Measurements from ENCODE around the gene F13A1.

DNA sequence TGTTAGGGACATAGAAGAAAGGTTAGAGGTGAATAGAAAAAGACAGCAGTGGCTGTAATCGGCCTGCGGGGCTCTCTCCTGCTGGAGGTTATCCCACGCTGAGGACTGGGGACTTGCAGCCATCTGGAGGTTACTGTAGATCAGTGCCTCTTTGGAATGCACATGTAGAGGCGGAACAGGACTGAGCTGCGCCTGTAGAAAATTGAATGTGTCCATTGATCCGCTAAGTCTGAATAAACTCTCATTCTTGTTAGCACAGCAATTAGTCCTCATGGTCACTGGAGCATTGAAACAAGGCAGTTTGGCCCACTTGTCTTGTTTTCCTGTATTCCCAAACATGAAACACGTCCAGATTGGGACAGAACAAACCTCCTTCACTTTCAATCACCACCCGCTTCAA, 46.3 kb upstream of the F13A1 start:
- TF ChIP-seq, protein P1, sequence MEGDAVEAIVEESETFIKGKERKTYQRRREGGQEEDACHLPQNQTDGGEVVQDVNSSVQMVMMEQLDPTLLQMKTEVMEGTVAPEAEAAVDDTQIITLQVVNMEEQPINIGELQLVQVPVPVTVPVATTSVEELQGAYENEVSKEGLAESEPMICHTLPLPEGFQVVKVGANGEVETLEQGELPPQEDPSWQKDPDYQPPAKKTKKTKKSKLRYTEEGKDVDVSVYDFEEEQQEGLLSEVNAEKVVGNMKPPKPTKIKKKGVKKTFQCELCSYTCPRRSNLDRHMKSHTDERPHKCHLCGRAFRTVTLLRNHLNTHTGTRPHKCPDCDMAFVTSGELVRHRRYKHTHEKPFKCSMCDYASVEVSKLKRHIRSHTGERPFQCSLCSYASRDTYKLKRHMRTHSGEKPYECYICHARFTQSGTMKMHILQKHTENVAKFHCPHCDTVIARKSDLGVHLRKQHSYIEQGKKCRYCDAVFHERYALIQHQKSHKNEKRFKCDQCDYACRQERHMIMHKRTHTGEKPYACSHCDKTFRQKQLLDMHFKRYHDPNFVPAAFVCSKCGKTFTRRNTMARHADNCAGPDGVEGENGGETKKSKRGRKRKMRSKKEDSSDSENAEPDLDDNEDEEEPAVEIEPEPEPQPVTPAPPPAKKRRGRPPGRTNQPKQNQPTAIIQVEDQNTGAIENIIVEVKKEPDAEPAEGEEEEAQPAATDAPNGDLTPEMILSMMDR (optimal IDR thresholded peaks at IDR 0.05 in 1 of 3, IDR thresholded peaks at IDR 0.05 in 1 of 3, conservative IDR thresholded peaks at IDR 0.05 in 1 of 3; ENCODE audit: extremely low read depth in 1 of 3, insufficient read depth in 2 of 3, low read length in 3 of 3), result no peak
- no peak for TF ChIP-seq EZH2 (IDR thresholded peaks at IDR 0.05; ENCODE audit: low read length)

Data from keratinocyte (primary cell).